K562 treated with DMSO at 1 percent for 24 hours (cell line): ENCODE measurements around the gene IFNE. TPM values are rescaled to one million over a fixed set of nuclear protein-coding genes. Genes with fewer than 3 reads are reported as not detected.

Source experiments
- total RNA-seq: library from RNA; unstranded; fragments of 300-600 nt; gene quantifications from 2 replicates; pipeline ENCODE4 v1.2.3, GENCODE V29; 2022; ENCODE audit warnings: low read depth; ENCODE audit not compliant: insufficient read depth

The IFNE gene, protein sequence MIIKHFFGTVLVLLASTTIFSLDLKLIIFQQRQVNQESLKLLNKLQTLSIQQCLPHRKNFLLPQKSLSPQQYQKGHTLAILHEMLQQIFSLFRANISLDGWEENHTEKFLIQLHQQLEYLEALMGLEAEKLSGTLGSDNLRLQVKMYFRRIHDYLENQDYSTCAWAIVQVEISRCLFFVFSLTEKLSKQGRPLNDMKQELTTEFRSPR
- not detected in 2 replicates for total RNA-seq

DNA sequence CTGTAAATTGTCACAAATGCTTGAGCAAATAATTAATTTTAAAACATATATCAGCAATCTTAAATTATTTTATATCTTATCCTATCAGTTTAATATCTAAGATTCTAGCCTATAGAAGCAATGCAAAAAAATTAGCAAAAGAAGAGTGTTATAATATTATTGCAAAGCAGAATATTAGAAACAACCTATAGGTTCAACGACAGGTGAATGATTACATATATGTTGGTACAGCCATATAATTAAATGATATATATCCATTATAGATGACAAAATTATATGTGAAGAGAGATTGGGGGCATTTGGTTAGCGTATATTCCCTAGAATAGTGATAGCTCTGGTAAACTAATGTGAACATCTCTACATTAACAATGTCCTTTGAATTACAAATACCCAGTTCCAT lies at the start of gene IFNE:
IFNE (minus strand) TSS at position 101 of the 400 bp plus-strand sequence. CDS start 619 bp downstream, outside the sequence.

DNA sequence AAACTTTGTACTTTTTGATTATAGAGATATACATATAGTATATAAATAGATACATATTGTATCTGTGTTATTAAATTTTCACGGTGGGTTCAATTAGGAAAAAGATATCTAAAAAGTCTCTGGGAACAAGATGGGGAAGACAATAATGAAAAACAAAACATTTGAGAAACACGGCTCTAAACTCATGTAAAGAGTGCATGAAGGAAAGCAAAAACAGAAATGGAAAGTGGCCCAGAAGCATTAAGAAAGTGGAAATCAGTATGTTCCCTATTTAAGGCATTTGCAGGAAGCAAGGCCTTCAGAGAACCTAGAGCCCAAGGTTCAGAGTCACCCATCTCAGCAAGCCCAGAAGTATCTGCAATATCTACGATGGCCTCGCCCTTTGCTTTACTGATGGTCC lies 42.0 kb downstream of the IFNE start, which contains the start of gene IFNA1:
IFNA1 (plus strand) TSS at position 301 of the 400 bp plus-strand sequence; CDS start at position 370, 69 bp downstream.

Other genes with a start within 250 kb of the IFNE start
- gene IFNA14, start 242.3 kb downstream of the IFNE start, total RNA-seq = not detected in 2 replicates
- gene IFNA5, start 177.0 kb downstream of the IFNE start, total RNA-seq = not detected in 2 replicates
- gene KLHL9, start 146.9 kb downstream of the IFNE start, total RNA-seq = not detected in 2 replicates
- not detected in 2 replicates for gene IFNA6, start 131.4 kb downstream of the IFNE start, total RNA-seq
- not detected in 2 replicates for gene IFNA13, start 114.3 kb downstream of the IFNE start, total RNA-seq
- not detected in 2 replicates for gene IFNA2, start 96.9 kb downstream of the IFNE start, total RNA-seq
- gene IFNA8, start 73.2 kb downstream of the IFNE start, total RNA-seq = not detected in 2 replicates
- not detected in 2 replicates for gene IFNA1, start 41.9 kb downstream of the IFNE start, total RNA-seq